HG02938 (cell line): ENCODE measurements around the gene PYGB.

Experiments used
- ATAC-seq: cut with Tn5 transposase; IDR thresholded peaks from one replicate; pipeline ENCODE4 v1.9.1; 2021; ENCODE audit warnings: mild to moderate bottlenecking, moderate library complexity; ENCODE audit not compliant: unreplicated experiment

Gene PYGB

GRCh38 chr20:25247956-25248785 is at the start of gene PYGB:
PYGB (plus strand) TSS chr20:25248085; CDS start chr20:25248179, 94 bp downstream.
- peak; percentile 66 for ATAC-seq

- ATAC-seq = no peak
Measured at GRCh38 chr20:25198663-25199383, 49.1 kb upstream of the PYGB start.

GRCh38 chr20:25199473-25200260 is 48.2 kb upstream of the PYGB start:
- no peak for ATAC-seq

GRCh38 chr20:25203089-25203488 is 44.8 kb upstream of the PYGB start:
- ATAC-seq = no peak

- ATAC-seq = no peak
Measured at GRCh38 chr20:25203871-25204320, 44.0 kb upstream of the PYGB start.

GRCh38 chr20:25204550-25205276 is 43.2 kb upstream of the PYGB start:
- ATAC-seq = no peak

- no peak for ATAC-seq
Measured at GRCh38 chr20:25205277-25206062, 42.4 kb upstream of the PYGB start.

GRCh38 chr20:25206063-25206403 is 41.9 kb upstream of the PYGB start:
- no peak for ATAC-seq

GRCh38 chr20:25206548-25206947 is 41.3 kb upstream of the PYGB start:
- no peak for ATAC-seq

- no peak for ATAC-seq
Measured at GRCh38 chr20:25207149-25207959, 40.5 kb upstream of the PYGB start.

- ATAC-seq = no peak
Measured at GRCh38 chr20:25207960-25208534, 39.8 kb upstream of the PYGB start.

GRCh38 chr20:25209400-25209799 is 38.5 kb upstream of the PYGB start:
- ATAC-seq = no peak

- ATAC-seq = no peak
Measured at GRCh38 chr20:25209911-25210310, 38.0 kb upstream of the PYGB start.

- no peak for ATAC-seq
Measured at GRCh38 chr20:25211273-25211672, 36.6 kb upstream of the PYGB start.

GRCh38 chr20:25212242-25212641 is 35.6 kb upstream of the PYGB start:
- ATAC-seq = no peak

- no peak for ATAC-seq
Measured at GRCh38 chr20:25213566-25214425, 34.1 kb upstream of the PYGB start.

- ATAC-seq = no peak
Measured at GRCh38 chr20:25214426-25214790, 33.5 kb upstream of the PYGB start.

GRCh38 chr20:25214819-25215218 is 33.1 kb upstream of the PYGB start:
- ATAC-seq = no peak
